ENCODE data around the gene ACSF3. TPM values are rescaled to one million over a fixed set of nuclear protein-coding genes. Genes with fewer than 3 reads are reported as not detected.

Gene ACSF3
- total RNA-seq, 1 experiment from 2014 or later, result 30.8 TPM

DNA sequence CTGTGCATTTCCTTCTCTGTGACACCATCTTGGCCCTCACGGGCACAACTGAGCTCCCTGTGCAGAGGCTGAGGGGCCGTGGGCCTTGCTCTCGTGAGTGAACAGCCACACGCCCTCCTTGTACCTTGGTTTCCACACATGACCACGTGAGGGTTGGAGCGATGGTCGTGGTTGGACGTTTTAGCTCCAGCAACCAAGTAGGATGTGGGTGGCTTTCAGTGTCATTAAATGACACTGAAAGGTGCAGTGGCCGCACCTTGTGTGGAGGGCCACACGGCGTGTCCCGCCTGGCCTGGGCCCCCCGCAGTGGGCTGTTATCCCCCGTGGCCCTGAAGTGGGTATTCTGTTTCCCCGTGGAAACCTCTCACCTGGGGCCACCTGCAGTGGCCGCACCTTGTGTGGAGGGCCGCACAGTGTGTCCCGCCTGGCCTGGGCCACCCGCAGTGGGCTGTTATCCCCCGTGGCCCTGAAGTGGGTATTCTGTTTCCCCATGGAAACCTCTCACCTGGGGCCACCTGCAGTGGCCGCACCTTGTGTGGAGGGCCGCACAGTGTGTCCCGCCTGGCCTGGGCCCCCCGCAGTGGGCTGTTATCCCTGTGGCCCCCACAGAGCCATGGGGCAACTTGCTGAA lies 28.2 kb downstream of the ACSF3 start:
- Histone ChIP-seq H3K9me3 (ENCODE audit: control insufficient read depth, insufficient read depth, low read depth, low read length) (no peaks in the 10 kb centered on the region), H3K4me3 (ENCODE audit: low read depth in 2 of 2, low read length in 2 of 2) (no peak overlapping the region), H3K27me3 (ENCODE audit: control insufficient read depth, insufficient read depth, low read length) (no peaks in the 10 kb centered on the region), H3K4me1 (ENCODE audit: control insufficient read depth, insufficient read depth, low read length) (no peaks in the 10 kb centered on the region), H3K36me3 (ENCODE audit: control insufficient read depth, insufficient read depth, low read length) (no peaks in the 10 kb centered on the region), H3K27ac (ENCODE audit: low read length) (no peak overlapping the region)
- in situ Hi-C loops (cut with HindIII; ENCODE audit: low pct_unique_long_range_greater_than_20kb, low sequenced_read_pairs) (no loop called here), intact Hi-C loops (cut with micrococcal nuclease; ENCODE audit: unreplicated experiment) (no loop called here)
- ChIA-PET CTCF (no interaction called here), POLR2A (no interaction called here)
- ATAC-seq (no peak), DNase-seq (ENCODE audit: low read depth, low spot score) (no peak)
- TF ChIP-seq, protein P1, sequence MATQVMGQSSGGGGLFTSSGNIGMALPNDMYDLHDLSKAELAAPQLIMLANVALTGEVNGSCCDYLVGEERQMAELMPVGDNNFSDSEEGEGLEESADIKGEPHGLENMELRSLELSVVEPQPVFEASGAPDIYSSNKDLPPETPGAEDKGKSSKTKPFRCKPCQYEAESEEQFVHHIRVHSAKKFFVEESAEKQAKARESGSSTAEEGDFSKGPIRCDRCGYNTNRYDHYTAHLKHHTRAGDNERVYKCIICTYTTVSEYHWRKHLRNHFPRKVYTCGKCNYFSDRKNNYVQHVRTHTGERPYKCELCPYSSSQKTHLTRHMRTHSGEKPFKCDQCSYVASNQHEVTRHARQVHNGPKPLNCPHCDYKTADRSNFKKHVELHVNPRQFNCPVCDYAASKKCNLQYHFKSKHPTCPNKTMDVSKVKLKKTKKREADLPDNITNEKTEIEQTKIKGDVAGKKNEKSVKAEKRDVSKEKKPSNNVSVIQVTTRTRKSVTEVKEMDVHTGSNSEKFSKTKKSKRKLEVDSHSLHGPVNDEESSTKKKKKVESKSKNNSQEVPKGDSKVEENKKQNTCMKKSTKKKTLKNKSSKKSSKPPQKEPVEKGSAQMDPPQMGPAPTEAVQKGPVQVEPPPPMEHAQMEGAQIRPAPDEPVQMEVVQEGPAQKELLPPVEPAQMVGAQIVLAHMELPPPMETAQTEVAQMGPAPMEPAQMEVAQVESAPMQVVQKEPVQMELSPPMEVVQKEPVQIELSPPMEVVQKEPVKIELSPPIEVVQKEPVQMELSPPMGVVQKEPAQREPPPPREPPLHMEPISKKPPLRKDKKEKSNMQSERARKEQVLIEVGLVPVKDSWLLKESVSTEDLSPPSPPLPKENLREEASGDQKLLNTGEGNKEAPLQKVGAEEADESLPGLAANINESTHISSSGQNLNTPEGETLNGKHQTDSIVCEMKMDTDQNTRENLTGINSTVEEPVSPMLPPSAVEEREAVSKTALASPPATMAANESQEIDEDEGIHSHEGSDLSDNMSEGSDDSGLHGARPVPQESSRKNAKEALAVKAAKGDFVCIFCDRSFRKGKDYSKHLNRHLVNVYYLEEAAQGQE (IDR thresholded peaks at IDR 0.05; ENCODE audit: insufficient read depth in 1 of 2, low read depth in 2 of 2, low read length in 1 of 2), result no peak
- TF ChIP-seq, protein P2, sequence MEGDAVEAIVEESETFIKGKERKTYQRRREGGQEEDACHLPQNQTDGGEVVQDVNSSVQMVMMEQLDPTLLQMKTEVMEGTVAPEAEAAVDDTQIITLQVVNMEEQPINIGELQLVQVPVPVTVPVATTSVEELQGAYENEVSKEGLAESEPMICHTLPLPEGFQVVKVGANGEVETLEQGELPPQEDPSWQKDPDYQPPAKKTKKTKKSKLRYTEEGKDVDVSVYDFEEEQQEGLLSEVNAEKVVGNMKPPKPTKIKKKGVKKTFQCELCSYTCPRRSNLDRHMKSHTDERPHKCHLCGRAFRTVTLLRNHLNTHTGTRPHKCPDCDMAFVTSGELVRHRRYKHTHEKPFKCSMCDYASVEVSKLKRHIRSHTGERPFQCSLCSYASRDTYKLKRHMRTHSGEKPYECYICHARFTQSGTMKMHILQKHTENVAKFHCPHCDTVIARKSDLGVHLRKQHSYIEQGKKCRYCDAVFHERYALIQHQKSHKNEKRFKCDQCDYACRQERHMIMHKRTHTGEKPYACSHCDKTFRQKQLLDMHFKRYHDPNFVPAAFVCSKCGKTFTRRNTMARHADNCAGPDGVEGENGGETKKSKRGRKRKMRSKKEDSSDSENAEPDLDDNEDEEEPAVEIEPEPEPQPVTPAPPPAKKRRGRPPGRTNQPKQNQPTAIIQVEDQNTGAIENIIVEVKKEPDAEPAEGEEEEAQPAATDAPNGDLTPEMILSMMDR (IDR thresholded peaks at IDR 0.05), result no peak
- no peak for TF ChIP-seq POLR2AphosphoS5 (IDR thresholded peaks at IDR 0.05; ENCODE audit: low read depth, low read length)
- TF ChIP-seq SIN3A (IDR thresholded peaks at IDR 0.05; ENCODE audit: borderline replicate concordance, insufficient read depth, low read depth, low read length), result no peak
- TF ChIP-seq TCF7L2 (IDR thresholded peaks at IDR 0.05; ENCODE audit: low read depth, low read length), result no peak
- no TSS peak for BruUV-seq (replicated peaks)

DNA sequence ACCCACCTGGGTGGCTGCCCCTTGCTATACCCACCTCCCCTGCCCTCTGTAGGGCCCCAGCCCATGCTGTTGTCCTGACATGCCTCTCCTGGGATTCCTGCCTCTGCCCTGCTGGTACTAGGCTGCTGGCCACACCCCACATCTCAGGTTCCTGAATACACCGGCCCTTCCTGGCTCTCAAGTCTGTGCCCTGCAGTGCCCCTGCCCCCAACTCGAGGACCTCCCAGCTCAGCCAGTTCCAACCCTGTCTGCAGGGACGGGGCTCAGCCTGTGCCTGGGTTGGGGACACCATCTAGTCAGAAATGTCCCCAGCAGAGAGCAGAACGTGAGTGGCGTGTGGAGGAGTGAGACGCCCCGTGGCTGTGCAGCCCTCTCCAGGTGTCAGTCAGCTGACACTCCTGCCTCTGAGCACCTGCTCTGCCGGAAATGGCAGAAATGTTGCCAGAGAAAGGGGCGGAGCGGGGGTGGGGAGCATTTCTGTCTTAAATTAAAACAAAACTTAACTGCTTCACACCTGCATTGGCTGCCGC lies 28.7 kb downstream of the ACSF3 start:
- Histone ChIP-seq H3K27me3 (ENCODE audit: control insufficient read depth, insufficient read depth, low read length) (no peaks in the 10 kb centered on the region), H3K4me1 (ENCODE audit: control insufficient read depth, insufficient read depth, low read length) (no peaks in the 10 kb centered on the region), H3K36me3 (ENCODE audit: control insufficient read depth, insufficient read depth, low read length) (no peaks in the 10 kb centered on the region), H3K27ac (ENCODE audit: low read length) (no peak overlapping the region), H3K9me3 (ENCODE audit: control insufficient read depth, insufficient read depth, low read depth, low read length) (no peaks in the 10 kb centered on the region), H3K4me3 (ENCODE audit: low read depth in 2 of 2, low read length in 2 of 2) (no peak overlapping the region)
- DNase-seq (ENCODE audit: low read depth, low spot score) (no peak), ATAC-seq (no peak)
- TF ChIP-seq, protein P2 (IDR thresholded peaks at IDR 0.05), result no peak
- TF ChIP-seq, protein P1 (IDR thresholded peaks at IDR 0.05; ENCODE audit: insufficient read depth in 1 of 2, low read depth in 2 of 2, low read length in 1 of 2), result no peak
- TF ChIP-seq SIN3A (IDR thresholded peaks at IDR 0.05; ENCODE audit: borderline replicate concordance, insufficient read depth, low read depth, low read length) (no peak), TCF7L2 (IDR thresholded peaks at IDR 0.05; ENCODE audit: low read depth, low read length) (no peak), POLR2AphosphoS5 (IDR thresholded peaks at IDR 0.05; ENCODE audit: low read depth, low read length) (no peak)
- POLR2A ChIA-PET, result no interaction called here
- intact Hi-C loops (cut with micrococcal nuclease; ENCODE audit: unreplicated experiment) (no loop called here), in situ Hi-C loops (cut with HindIII; ENCODE audit: low pct_unique_long_range_greater_than_20kb, low sequenced_read_pairs) (no loop called here)
- BruUV-seq (replicated peaks), result no TSS peak
- CTCF ChIA-PET, result no interaction called here

All from Panc1 (cell line).